ENCODE measurements around the gene KRTAP17-1.
"Not testable (repeated sequence)": the region's sequence is repeated elsewhere in the genome, so short reads cannot be mapped to it uniquely, and the experiment has no call there.

Gene KRTAP17-1

GRCh38 chr17:41304091-41304490 is 11.4 kb downstream of the KRTAP17-1 start:
- DNase-seq (ENCODE audit: low read depth in 2 of 2), result no peak

DNA sequence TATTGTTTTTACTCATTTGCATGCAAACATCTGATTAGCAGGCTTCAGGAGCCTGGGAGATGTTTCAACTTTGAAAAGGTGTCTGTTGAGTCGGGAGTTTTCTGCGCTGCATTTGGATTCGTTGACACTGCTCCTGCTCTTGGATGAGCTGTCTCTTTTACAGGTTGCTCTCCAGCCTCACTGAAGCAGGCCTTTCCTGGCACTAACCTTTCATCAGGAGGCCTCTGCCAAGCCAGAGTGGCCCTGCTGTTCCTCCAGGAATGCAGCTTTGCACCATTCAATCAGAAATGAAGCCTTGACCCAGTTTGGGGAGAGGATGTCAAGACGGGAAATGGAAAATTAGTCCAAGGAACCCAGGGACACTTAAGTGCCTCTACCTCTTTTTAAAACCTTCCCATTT is 12.5 kb downstream of the KRTAP17-1 start:
- DNase-seq (ENCODE audit: low read depth in 2 of 2), result no peak

GRCh38 chr17:41301916-41302901 is 13.3 kb downstream of the KRTAP17-1 start, which contains the start of gene KRTAP29-1:
TSS of gene KRTAP29-1 (minus strand) at chr17:41302851. CDS start at chr17:41302851, 0 bp downstream.
- no peak for DNase-seq (ENCODE audit: low read depth in 2 of 2)

- DNase-seq (ENCODE audit: low read depth in 2 of 2), result no peak
These were observed 14.2 kb downstream of the KRTAP17-1 start for GRCh38 chr17:41301204-41301790.

- DNase-seq (ENCODE audit: low read depth in 2 of 2), result no peak
These were observed 16.9 kb downstream of the KRTAP17-1 start for GRCh38 chr17:41298458-41299135.

DNA sequence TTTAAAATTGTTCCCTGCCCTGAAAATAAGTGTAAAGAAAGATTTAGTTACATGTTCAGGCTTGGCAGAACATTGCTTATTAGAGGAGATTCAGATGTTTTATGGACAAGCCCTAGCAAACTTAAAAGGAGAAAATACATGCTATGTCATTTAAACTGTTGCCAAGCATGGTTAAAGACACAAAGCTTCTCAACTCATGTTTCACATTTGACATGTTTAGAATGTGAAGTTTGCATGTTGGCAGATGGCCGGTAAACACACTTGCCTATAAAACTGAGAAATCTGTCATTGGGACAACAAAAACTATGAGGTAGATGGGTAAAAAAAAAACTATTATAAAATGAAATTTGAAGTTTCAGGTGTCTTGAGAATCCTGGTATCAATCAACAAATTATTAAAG is 18.7 kb downstream of the KRTAP17-1 start:
- no peak for DNase-seq (ENCODE audit: low read depth in 2 of 2)

GRCh38 chr17:41294016-41294415 is 21.5 kb downstream of the KRTAP17-1 start:
- DNase-seq (ENCODE audit: low read depth in 2 of 2), result no peak

DNA sequence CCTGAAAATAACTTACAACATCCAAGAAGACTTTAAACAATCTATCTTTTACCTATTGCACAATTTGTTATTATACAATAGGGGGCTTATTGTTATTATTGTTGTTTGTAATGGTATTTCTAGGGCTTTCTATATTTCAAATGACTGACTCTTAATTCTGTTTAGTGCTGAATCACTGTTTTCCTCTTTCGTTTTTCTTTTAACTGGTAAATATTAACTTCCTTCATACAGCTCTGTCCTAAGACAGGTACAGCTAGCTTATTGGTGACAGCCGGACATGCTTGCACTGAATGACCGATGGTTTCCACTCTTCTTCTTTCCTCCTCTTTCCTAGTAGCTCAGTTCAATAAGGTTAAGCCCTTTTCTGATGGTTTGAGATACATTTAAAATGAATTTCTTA is 28.5 kb downstream of the KRTAP17-1 start:
- DNase-seq (ENCODE audit: low read depth in 2 of 2), result no peak

DNA sequence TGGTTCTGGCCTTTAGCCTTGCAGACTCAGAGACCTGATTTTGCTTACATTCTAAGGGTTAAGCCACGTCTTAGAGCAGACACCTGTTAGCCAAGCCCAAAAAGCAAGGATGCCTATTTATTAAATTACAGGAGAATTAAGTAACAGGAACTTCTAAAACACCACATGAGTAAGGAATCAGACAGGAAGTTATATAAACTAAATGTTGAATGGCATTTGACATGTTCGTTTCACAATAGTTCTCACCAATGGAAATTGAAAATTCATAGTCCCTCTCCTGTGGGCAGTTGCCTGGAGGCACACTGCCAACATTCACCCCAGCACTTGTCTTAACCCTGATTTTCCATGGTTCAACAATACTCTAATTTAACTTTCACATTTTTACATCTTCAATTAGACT is 31.0 kb downstream of the KRTAP17-1 start:
- no peak for DNase-seq (ENCODE audit: low read depth in 2 of 2)

DNA sequence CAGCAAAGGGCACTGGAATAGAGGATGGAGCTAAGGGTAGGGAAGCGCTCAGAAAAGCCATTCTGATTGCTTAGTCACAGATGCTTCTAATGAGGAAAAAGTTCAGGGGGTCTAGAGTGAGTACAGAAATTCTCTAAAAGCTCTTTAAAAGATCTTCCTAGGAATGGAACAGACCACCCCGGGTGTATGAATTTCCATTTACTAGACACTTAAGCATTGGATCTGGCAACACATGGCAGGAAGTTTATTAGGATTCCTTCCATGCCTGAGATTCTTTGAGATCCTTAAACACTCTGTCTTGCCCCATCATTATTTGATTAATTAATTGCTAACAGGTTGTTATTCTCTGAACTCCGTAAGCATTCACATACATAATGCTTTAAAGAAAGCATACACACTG is 31.5 kb downstream of the KRTAP17-1 start:
- DNase-seq (ENCODE audit: low read depth in 2 of 2), result no peak

DNA sequence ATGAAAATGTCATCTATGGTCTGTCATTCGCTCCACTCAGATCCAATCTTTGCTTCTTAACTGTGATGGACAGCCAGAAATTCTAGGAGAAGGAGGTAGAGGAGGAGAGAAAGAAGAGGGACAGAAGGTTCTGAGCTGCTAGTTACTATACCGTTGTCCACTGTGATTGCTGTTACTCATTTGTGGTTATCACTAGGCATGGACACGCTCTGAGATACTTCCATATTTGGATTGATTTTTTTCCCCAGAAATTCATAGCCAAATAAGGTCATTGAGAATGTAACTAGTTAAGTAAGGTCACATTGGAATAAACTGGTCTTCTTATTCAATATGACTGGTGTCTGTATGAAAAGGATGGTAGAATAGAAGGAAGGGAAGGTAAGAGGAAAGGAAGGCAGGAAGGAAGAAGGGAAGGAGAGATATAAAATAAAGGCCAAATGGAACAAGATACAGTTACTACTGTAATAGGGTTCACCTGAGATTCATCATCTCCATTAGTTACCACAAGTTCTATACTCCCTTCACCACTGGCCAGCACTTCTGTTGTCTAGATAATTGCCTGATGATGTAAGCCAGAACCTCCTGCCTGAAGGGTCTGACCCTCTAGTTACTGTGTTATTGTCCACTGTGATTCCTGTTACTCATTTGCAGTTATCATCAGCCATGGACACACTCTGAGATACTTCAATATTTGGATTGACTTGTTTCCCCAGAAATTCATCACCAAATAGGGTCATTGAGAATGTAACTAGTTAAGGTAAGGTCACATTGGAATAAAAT is 37.1 kb downstream of the KRTAP17-1 start:
- DNase-seq (ENCODE audit: low read depth in 2 of 2), result no peak

DNA sequence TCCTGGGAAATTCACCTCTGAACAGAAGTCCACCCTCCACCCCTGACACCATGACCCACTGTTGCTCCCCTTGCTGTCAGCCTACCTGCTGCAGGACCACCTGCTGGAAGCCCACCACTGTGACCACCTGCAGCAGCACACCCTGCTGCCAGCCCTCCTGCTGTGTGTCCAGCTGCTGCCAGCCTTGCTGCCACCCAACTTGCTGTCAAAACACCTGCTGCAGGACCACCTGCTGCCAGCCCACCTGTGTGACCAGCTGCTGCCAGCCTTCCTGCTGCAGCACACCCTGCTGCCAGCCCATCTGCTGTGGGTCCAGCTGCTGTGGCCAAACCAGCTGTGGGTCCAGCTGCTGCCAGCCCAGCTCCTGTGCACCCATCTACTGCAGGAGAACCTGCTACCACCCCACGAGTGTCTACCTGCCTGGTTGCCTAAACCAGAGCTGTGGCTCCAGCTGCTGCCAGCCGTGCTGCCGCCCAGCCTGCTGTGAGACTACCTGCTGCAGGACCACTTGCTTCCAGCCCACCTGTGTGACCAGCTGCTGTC is 39.8 kb downstream of the KRTAP17-1 start, which contains the start of gene KRTAP9-7:
Gene KRTAP9-7 (plus strand): TSS at position 51 of the 543 bp plus-strand sequence. CDS start 0 bp downstream, at position 51.
- DNase-seq (ENCODE audit: low read depth in 2 of 2), result not testable (repeated sequence)

- no peak for DNase-seq (ENCODE audit: low read depth in 2 of 2)
These were observed 43.7 kb downstream of the KRTAP17-1 start for GRCh38 chr17:41271858-41272257.

DNA sequence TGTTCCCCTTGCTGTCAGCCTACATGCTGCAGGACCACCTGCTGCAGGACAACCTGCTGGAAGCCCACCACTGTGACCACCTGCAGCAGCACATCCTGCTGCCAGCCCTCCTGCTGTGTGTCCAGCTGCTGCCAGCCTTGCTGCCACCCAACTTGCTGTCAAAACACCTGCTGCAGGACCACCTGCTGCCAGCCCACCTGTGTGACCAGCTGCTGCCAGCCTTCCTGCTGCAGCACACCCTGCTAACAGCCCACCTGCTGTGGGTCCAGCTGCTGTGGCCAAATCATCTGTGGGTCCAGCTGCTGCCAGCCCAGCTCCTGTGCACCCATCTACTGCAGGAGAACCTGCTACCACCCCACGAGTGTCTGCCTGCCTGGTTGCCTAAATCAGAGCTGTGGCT is 44.2 kb downstream of the KRTAP17-1 start:
- not testable (repeated sequence) for DNase-seq (ENCODE audit: low read depth in 2 of 2)

DNA sequence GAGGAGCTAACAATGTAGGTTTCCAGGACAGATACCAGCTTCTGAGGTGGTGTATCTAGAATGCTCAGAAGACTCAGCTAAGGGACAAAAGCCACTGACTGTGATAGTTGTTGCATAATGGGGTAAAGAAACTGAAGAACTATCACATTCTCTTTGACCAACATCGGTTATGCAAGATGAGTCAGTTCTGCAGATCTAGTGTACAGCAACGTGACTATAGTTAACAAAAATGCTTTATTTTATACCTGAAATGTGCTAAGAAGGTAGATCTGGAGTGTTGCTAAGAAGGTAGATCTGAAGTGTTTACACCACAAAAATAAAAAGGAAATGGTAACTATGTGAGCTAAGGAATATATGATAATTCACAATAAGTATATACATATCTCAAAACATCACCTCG is 47.8 kb downstream of the KRTAP17-1 start:
- no peak for DNase-seq (ENCODE audit: low read depth in 2 of 2)

DNA sequence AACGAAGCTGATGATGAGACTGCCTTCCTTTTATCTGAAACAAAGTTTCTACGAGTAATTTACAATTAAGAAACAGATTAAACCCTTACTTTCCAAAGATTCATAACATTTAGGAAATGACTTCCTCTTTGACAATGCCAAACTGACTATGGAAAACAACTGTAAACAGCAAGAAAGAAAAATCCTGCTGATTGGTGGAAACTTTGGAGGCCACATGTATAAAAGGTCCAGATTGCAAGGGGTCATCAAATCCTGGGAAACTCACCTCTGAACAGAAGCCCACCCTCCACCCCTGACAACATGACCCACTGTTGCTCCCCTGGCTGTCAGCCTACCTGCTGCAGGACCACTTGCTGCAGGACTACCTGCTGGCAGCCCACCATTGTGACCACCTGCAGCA is 50.4 kb downstream of the KRTAP17-1 start, which contains the start of gene KRTAP9-6:
Gene KRTAP9-6 (plus strand): TSS at position 301 of the 400 bp plus-strand sequence. CDS start 0 bp downstream, at position 301.
- no peak for DNase-seq (ENCODE audit: low read depth in 2 of 2)
